LNCaP clone FGC (cell line): Measurements from ENCODE around the gene LYST.

Experiments used
- DNase-seq: peaks from one replicate; pipeline ENCODE4 v3.0.0-alpha.2; 2011; ENCODE audit warnings: low read depth
- H3K4me3 ChIP-seq: 2 replicates; pipeline ENCODE4 v1.5.1; 2011; ENCODE audit warnings: mild to moderate bottlenecking, low read depth, low read length, control low read depth
- TF ChIP-seq, protein P1 (sequence below): IDR thresholded peaks from 2 replicates; pipeline ENCODE4 v1.5.1; 2012; ENCODE audit warnings: mild to moderate bottlenecking; ENCODE audit not compliant: control insufficient read depth, insufficient read depth; ENCODE audit errors: extremely low read depth

Gene LYST

DNA sequence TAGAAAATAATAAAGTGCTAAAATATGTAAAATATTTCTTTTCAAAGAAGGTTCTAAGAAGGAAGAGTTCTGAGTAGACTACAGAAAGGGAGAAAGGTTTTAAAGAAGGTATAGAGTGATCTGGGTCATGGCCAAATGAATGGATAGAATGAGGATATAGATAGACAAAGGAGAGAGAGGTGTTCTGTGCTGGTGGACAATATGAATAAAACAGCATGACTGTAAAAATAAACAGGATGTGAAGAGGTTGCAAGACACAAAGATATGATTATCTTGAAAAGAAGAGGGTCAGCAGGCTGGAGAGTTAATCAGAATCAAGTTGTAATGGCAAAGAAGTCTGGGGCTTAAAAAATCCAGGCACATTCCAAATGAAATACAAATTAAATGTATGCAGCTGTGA is 130.4 kb downstream of the LYST start:
- no peak overlapping the region for H3K4me3 ChIP-seq
- TF ChIP-seq, protein P1, sequence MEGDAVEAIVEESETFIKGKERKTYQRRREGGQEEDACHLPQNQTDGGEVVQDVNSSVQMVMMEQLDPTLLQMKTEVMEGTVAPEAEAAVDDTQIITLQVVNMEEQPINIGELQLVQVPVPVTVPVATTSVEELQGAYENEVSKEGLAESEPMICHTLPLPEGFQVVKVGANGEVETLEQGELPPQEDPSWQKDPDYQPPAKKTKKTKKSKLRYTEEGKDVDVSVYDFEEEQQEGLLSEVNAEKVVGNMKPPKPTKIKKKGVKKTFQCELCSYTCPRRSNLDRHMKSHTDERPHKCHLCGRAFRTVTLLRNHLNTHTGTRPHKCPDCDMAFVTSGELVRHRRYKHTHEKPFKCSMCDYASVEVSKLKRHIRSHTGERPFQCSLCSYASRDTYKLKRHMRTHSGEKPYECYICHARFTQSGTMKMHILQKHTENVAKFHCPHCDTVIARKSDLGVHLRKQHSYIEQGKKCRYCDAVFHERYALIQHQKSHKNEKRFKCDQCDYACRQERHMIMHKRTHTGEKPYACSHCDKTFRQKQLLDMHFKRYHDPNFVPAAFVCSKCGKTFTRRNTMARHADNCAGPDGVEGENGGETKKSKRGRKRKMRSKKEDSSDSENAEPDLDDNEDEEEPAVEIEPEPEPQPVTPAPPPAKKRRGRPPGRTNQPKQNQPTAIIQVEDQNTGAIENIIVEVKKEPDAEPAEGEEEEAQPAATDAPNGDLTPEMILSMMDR: no peak
- DNase-seq: no peak

DNA sequence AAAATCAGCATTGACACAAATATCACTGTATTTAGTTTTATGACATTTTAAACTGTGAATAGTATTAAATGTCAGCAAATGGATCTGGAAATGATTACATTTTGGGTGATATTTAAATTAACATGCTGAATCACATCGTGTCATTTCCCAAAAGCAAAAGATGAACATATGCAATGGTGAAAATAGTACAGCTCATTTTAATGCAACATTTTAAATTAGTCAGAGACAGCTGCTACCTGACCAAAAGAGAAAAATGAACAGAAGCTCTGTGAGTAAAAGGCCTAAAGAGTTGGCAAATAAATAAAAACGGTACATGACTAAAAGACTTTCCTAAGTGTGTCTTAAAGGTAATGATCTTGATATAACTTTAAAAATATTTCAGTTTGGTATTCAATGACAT is 131.1 kb downstream of the LYST start:
- DNase-seq: no peak
- TF ChIP-seq, protein P1: no peak
- no peak overlapping the region for H3K4me3 ChIP-seq

DNA sequence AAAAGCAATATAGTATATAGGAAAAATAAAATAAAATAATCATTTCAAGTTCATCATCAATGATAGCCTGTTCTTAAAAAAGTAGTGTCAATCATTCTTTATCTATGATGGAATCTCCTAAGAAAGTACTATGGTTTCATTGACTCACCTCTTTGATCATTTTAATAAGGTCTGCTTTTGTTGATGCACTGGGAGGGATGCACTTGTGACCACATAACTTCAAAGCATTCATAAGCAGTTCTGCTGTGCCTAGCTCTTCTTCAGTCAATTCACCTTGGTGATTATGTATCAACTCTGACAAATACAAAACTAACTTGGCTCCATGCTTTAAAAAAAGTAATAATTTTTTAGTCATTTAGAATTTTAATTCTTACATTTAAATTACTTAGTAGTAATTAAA is 132.4 kb downstream of the LYST start:
- TF ChIP-seq, protein P1: no peak
- no peak for DNase-seq
- no peak overlapping the region for H3K4me3 ChIP-seq

DNA sequence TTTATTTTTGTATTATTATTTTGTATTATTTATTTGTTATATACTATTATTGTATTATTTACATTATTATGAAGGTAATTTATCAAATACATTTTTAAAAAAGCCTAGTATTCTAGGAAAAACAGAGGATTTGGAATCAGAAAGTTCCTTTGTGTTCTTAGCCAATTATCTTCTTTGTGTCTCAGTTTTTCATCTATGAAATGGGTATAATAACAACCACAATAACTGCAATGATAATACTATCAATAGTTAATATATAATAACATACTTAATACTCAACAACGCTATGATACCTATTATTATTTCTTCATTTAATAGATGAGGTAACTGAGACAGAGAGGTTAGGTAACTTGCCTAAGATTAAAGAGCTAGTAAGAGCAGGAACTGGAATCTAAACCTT is 136.7 kb downstream of the LYST start:
- H3K4me3 ChIP-seq: no peak overlapping the region
- TF ChIP-seq, protein P1: no peak
- no peak for DNase-seq

DNA sequence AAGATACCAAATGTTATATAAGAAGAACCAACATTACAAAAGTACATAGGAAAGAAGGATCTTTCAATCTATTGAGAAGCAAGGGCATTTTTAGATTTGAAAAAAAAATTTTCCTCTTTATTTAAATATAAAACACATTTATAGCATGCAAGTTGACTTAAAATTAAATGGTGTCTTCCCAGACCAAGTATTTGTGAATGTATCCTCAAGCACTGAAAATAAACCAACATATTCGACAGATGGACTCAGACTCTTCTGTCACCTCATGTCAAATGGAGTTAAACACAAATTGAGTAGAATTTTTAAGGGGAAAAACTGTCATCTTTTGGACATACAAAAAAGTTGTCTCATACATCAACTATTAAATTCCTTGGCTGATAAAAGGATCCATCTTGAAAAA is 140.1 kb downstream of the LYST start:
- H3K4me3 ChIP-seq: no peak overlapping the region
- no peak for DNase-seq
- TF ChIP-seq, protein P1: no peak

DNA sequence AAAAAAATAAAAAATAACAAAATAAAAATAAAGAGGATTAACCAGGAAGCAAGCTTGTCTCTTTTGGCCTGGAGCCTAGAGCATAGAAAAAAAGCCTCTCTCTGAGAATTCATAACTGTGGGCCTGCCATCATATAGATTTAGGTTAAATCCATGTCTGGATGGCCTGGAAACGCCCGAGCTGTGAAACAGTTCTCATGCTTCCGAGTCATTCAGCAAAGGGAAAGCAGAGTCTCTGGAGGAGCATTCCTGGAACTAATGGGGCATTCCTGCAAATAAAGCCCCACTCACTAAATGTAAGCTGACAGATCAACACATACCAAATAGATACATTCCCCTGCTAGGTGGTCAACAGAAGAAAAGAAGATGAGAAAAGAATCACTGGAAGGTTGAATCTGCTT is 141.3 kb downstream of the LYST start:
- TF ChIP-seq, protein P1: no peak
- DNase-seq: no peak
- no peak overlapping the region for H3K4me3 ChIP-seq

DNA sequence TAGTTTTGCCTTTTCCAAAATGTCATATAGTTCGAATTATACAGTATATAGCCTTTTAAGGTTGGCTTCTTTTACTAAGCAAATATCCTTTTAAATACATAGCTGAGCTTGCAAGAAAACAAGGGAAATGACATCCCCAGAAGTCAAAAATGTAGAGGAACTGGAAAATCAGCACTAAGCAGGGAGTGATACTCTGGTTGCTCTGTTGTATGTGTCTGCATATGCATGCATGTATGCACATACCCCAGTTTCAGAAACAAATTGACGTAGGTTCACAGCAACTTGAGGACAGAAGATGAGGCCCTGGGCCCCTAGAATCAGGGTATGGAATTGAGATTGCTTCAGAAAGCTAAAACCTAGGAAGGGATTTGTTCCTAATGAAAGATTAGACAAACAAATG is 142.0 kb downstream of the LYST start:
- no peak for DNase-seq
- TF ChIP-seq, protein P1: no peak
- H3K4me3 ChIP-seq: no peak overlapping the region
